HepG2 (cell line): ENCODE measurements around the gene PACS1. TPM values are rescaled to one million over a fixed set of nuclear protein-coding genes. Genes with fewer than 3 reads are reported as not detected.
A peak's percentile ranks its signal among the peaks of the same experiment; 100 is the strongest.

Source experiments
- ATAC-seq: fragments of 200-7000 bp; cut with Tn5 transposase; 3 replicates; pipeline ENCODE4 v1.9.1; 2020; ENCODE audit warnings: mild to moderate bottlenecking, moderate library complexity
- BruUV-seq: library from RNA; stranded (reverse); fragments of 400-500 nt; replicated peaks from 2 replicates; lab custom pipeline; 2021; lab: Mats Ljungman, UMichigan
- CTCF ChIA-PET: fragments of 300-600 bp; formaldehyde crosslinking; extraction: SDS; loops from one replicate; lab custom pipeline; 2021; ENCODE audit warnings: low total read pairs, inconsistent platforms, low intra/inter-chr PET ratio; lab: Yijun Ruan, JAX
- POLR2A ChIA-PET: fragments of 350-600 bp; sonication (Branson Sonifier 250); formaldehyde crosslinking; loops from one replicate; lab custom pipeline; 2020; ENCODE audit warnings: antibody characterized with exemption, inconsistent platforms; lab: Yijun Ruan, JAX
- DNase-seq: peaks from one replicate; pipeline ENCODE4 v3.0.0-alpha.2; 2015; ENCODE audit warnings: low spot score
- FAIRE-seq: peaks from 3 replicates; lab custom pipeline; 2011; peaks lifted over from hg19 to GRCh38; lab: Jason Lieb, UNC
- H2AFZ ChIP-seq: one replicate; pipeline ENCODE4 v1.6.1; 2011; ENCODE audit warnings: low read length, inconsistent platforms
- H3K27ac ChIP-seq: fragments of 300-600 bp; 3 replicates; pipeline ENCODE4 v1.8.0; 2011; ENCODE audit warnings: mixed run types, mild to moderate bottlenecking, mixed read lengths, low read length, inconsistent platforms; ENCODE audit not compliant: insufficient read depth; ENCODE audit errors: extremely low read length
- H3K27me3 ChIP-seq, 2 experiments: fragments of 200-600 bp in 1 of 2; 2 replicates in 1 of 2; 3 replicates in 1 of 2; pipeline versions ENCODE4 v1.6.0 to v1.8.0; 2011; ENCODE audit warnings: low read length in 2 of 2, mild to moderate bottlenecking in 2 of 2, moderate library complexity in 2 of 2, inconsistent platforms in 1 of 2; ENCODE audit not compliant: insufficient read depth in 2 of 2, control insufficient read depth in 1 of 2
- H3K36me3 ChIP-seq, 2 experiments: fragments of 200-600 bp in 1 of 2; replicated peaks in 1 of 2; 2 replicates in 1 of 2; 3 replicates in 1 of 2; pipeline versions ENCODE4 v1.5.1 to v1.8.0; 2011; ENCODE audit warnings: low read length in 2 of 2, inconsistent platforms in 1 of 2; ENCODE audit not compliant: insufficient read depth in 2 of 2, control insufficient read depth in 1 of 2
- H3K4me1 ChIP-seq: 2 replicates; pipeline ENCODE4 v1.5.1; 2012; ENCODE audit warnings: low read length, inconsistent platforms; ENCODE audit not compliant: insufficient read depth
- H3K4me2 ChIP-seq: 2 replicates; pipeline ENCODE4 v1.6.0; 2011; ENCODE audit warnings: low read depth, low read length, inconsistent platforms
- H3K4me3 ChIP-seq, 3 experiments: fragments of 200-600 bp in 1 of 3; sonication (generic), shearing (Covaris generic) in 1 of 3; replicated peaks in 1 of 3; 2 replicates each; pipeline ENCODE4 v1.5.1; 2011 to 2016; ENCODE audit warnings: low read length in 3 of 3, inconsistent platforms in 2 of 3, low read depth in 2 of 3, mild to moderate bottlenecking in 2 of 3, control low read depth in 1 of 3, mixed read lengths in 1 of 3; ENCODE audit not compliant: insufficient read depth in 1 of 3
- H3K79me2 ChIP-seq: one replicate; pipeline ENCODE4 v1.6.1; 2011; ENCODE audit warnings: low read length, inconsistent platforms; ENCODE audit not compliant: insufficient read depth
- H3K9ac ChIP-seq: 2 replicates; pipeline ENCODE4 v1.6.0; 2011; ENCODE audit warnings: mild to moderate bottlenecking, low read depth, low read length, inconsistent platforms; ENCODE audit not compliant: insufficient read depth
- H3K9me3 ChIP-seq: 2 replicates; pipeline ENCODE4 v1.5.1; 2012; ENCODE audit warnings: mild to moderate bottlenecking, low read length
- H4K20me1 ChIP-seq: 2 replicates; pipeline ENCODE4 v1.6.0; 2011; ENCODE audit warnings: inconsistent platforms, mild to moderate bottlenecking, low read length, moderate library complexity; ENCODE audit not compliant: insufficient read depth
- BCL3 ChIP-seq: sonication (generic); formaldehyde crosslinking; IDR thresholded peaks from 2 replicates; pipeline ENCODE4 v1.5.1; 2020; ENCODE audit warnings: mild to moderate bottlenecking, missing genetic modification reagents, moderate library complexity
- FLYWCH1 ChIP-seq: sonication (generic); formaldehyde crosslinking; IDR thresholded peaks from 2 replicates; pipeline ENCODE4 v1.8.1; 2023; ENCODE audit warnings: mild to moderate bottlenecking, missing genetic modification reagents
- MEIS1 ChIP-seq: sonication (generic); formaldehyde crosslinking; IDR thresholded peaks from 2 replicates; pipeline ENCODE4 v1.9.0; 2021; ENCODE audit warnings: mild to moderate bottlenecking, missing genetic modification reagents, moderate library complexity, borderline replicate concordance
- NFRKB ChIP-seq: fragments of 450-650 bp; IDR thresholded peaks from 2 replicates; pipeline ENCODE4 v1.6.1; 2017
- NFYC ChIP-seq: IDR thresholded peaks from 2 replicates; pipeline ENCODE4 v1.6.1; 2016; ENCODE audit warnings: missing genetic modification reagents, missing compliant biosample characterization
- PAXIP1 ChIP-seq: sonication (generic); formaldehyde crosslinking; conservative IDR thresholded peaks from 2 replicates; pipeline ENCODE4 v1.4.0; 2020; ENCODE audit warnings: mild to moderate bottlenecking, missing genetic modification reagents, moderate library complexity
- RBM39 ChIP-seq: fragments of 200-400 bp; formaldehyde crosslinking; IDR thresholded peaks from one replicate; pipeline ENCODE4 v1.6.1; 2018; ENCODE audit warnings: antibody characterized with exemption, mild to moderate bottlenecking, low read depth, low read length; ENCODE audit not compliant: poor library complexity, severe bottlenecking
- RFXANK ChIP-seq: IDR thresholded peaks from 2 replicates; pipeline ENCODE4 v1.6.1; 2016
- TBX3 ChIP-seq: fragments of 450-650 bp; IDR thresholded peaks from 2 replicates; pipeline ENCODE4 v1.6.1; 2017; ENCODE audit warnings: antibody characterized with exemption, mild to moderate bottlenecking, inconsistent platforms, borderline replicate concordance
- TEAD2 ChIP-seq: sonication (generic); formaldehyde crosslinking; IDR thresholded peaks from 2 replicates; pipeline ENCODE4 v1.9.0; 2021; ENCODE audit warnings: missing genetic modification reagents
- ZNF256 ChIP-seq: sonication (generic); formaldehyde crosslinking; conservative IDR thresholded peaks from 2 replicates; pipeline ENCODE4 v1.4.0; 2020; ENCODE audit warnings: missing genetic modification reagents
- ZNF263 ChIP-seq: sonication (generic); formaldehyde crosslinking; IDR thresholded peaks from 2 replicates; pipeline ENCODE4 v1.4.0; 2020; ENCODE audit warnings: missing genetic modification reagents
- ZNF639 ChIP-seq: conservative IDR thresholded peaks from 2 replicates; pipeline ENCODE4 v1.6.1; 2018; ENCODE audit warnings: missing genetic modification reagents
- ZNF770 ChIP-seq: sonication (generic); formaldehyde crosslinking; IDR thresholded peaks from 2 replicates; pipeline ENCODE4 v1.5.0; 2020; ENCODE audit warnings: mild to moderate bottlenecking, missing genetic modification reagents
- ZSCAN31 ChIP-seq: sonication (generic); formaldehyde crosslinking; IDR thresholded peaks from 2 replicates; pipeline ENCODE4 v1.5.0; 2020; ENCODE audit warnings: low read depth, mild to moderate bottlenecking, missing genetic modification reagents
- WGBS: methylation state at CpG from one replicate; pipeline ENCODE4 v1.1.6; 2017; ENCODE audit warnings: low lambda C conversion rate; 5-methylcytosine and 5-hydroxymethylcytosine counted together
- in situ Hi-C: cut with HindIII; loops from 2 replicates; pipeline ENCODE4 v1.10.0; 2017; ENCODE audit warnings: low pct_unique_long_range_greater_than_20kb; ENCODE audit not compliant: extremely low pct_ligation_motif_present
- intact Hi-C: fragments of 100-400 bp; cut with micrococcal nuclease; formaldehyde crosslinking; loops from one replicate; pipeline ENCODE4 v1.10.0; 2022; ENCODE audit not compliant: unreplicated experiment
- polyA plus RNA-seq, 8 experiments: library from polyadenylated mRNA; depleted of rRNA in 3 of 8; stranded (reverse) in 7 of 8; unstranded in 1 of 8; fragments of >200 nt; fragmentation: Illumina TruSeq in 4 of 8; extraction: Trizol in 4 of 8; gene quantifications; 2 replicates each; pipeline versions ENCODE4 v1.2.1 to v1.2.3, GENCODE V29; 2011 to 2016; ENCODE audit warnings: low read depth in 4 of 8, missing spikeins in 1 of 8, mixed read lengths in 1 of 8; ENCODE audit not compliant: insufficient read depth in 1 of 8
- total RNA-seq, 5 experiments: library from RNA; depleted of rRNA; stranded (reverse); fragments of >200 nt; fragmentation: Illumina TruSeq; extraction: Trizol; gene quantifications; 2 replicates each; pipeline ENCODE4 v1.2.3, GENCODE V29; 2016; ENCODE audit warnings: low read depth in 1 of 5

The PACS1 gene
- total and polyA plus RNA-seq, 2 of the 13 experiments (the other 11 are each of a cell fraction or from before 2014, with no cell fraction given): 7.6 to 8.6 TPM

GRCh38 chr11:66052664-66052982 is 17.4 kb upstream of the PACS1 start (continued):
- TF ChIP-seq BCL3 (CRISPR knock-in tag) (0 out of 2 replicates have a peak, but pooled peaks have one; percentile 3), ZNF263 (CRISPR knock-in tag) (no peak; the same call in 1 of the 2 replicates), ZNF770 (CRISPR knock-in tag) (no peak)
- TF ChIP-seq, all 625 proteins: peak for 26

- no peak for ATAC-seq
- H3K36me3 ChIP-seq: peaks cover 28 to 50% of the 10 kb centered on the region in 2 experiments
- in situ Hi-C loops: no loop called here
- no peak overlapping the region for H2AFZ ChIP-seq
- DNase-seq: no peak
- no peaks in the 10 kb centered on the region for H4K20me1 ChIP-seq
- ChIA-PET POLR2A (interaction anchor here (4.8 kb wide), 1 partner anchor 14 kb away, joined by 40 read pairs; the partner anchor contains the start of gene PACS1), CTCF (no interaction called here)
- H3K4me1 ChIP-seq: peaks cover 40% of the 10 kb centered on the region
- no peak overlapping the region for H3K27ac ChIP-seq
- WGBS: 96% methylated on average over 7 of the region's 7 CpGs
- H3K27me3 ChIP-seq: peaks cover 0 to under 1% of the 10 kb centered on the region in 2 experiments; a peak in 1 of 5 replicates
- BruUV-seq: no TSS peak
- no peak overlapping the region for H3K9ac ChIP-seq
- no peak for FAIRE-seq
- intact Hi-C loops: no loop called here
- H3K4me3 ChIP-seq: no peak overlapping the region
- peaks cover 24% of the 10 kb centered on the region for H3K79me2 ChIP-seq
- no peaks in the 10 kb centered on the region for H3K9me3 ChIP-seq
- H3K4me2 ChIP-seq: no peak overlapping the region
- TF ChIP-seq FLYWCH1: no peak
- TF ChIP-seq MEIS1: no peak
- TF ChIP-seq ZSCAN31 (CRISPR knock-in tag): no peak
- no peak for TF ChIP-seq TEAD2 (CRISPR knock-in tag)
- TF ChIP-seq NFYC: no peak
- TF ChIP-seq ZNF256: no peak
- TF ChIP-seq PAXIP1 (CRISPR knock-in tag): no peak
- TF ChIP-seq TBX3: no peak
- no peak for TF ChIP-seq RFXANK (CRISPR knock-in tag)
- TF ChIP-seq NFRKB: no peak
- no peak for TF ChIP-seq ZNF639 (CRISPR knock-in tag)
- TF ChIP-seq RBM39: no peak
Observed at GRCh38 chr11:66055021-66055420, 15.1 kb upstream of the PACS1 start.
